GM12878 (cell line): ENCODE measurements around the gene SLC26A1. TPM values are rescaled to one million over a fixed set of nuclear protein-coding genes. Genes with fewer than 3 reads are reported as not detected.

Experiments used
- ATAC-seq: fragments of 200-7000 bp; cut with Tn5 transposase; 3 replicates; pipeline ENCODE4 v1.9.1; 2020; ENCODE audit warnings: mild to moderate bottlenecking, moderate library complexity
- BruUV-seq: library from RNA; stranded (reverse); fragments of 400-500 nt; replicated peaks from 2 replicates; lab custom pipeline; 2021; lab: Mats Ljungman, UMichigan
- CTCF ChIA-PET: fragments of 300-600 bp; sonication (Branson Sonifier 250); formaldehyde crosslinking; extraction: SDS; loops from one replicate; lab custom pipeline; 2021; ENCODE audit warnings: inconsistent platforms; lab: Yijun Ruan, JAX
- POLR2A ChIA-PET: fragments of 350-600 bp; formaldehyde crosslinking; extraction: SDS; loops from one replicate; lab custom pipeline; 2021; ENCODE audit warnings: inconsistent platforms; lab: Charles Lee
- RAD21 ChIA-PET: fragments of 300-600 bp; sonication (Branson Sonifier 250); formaldehyde crosslinking; loops from one replicate; lab custom pipeline; 2023; ENCODE audit warnings: antibody characterized with exemption; ENCODE audit not compliant: unreplicated experiment; lab: Charles Lee
- SMC1A ChIA-PET: fragments of 300-600 bp; sonication (Branson Sonifier 250); formaldehyde crosslinking; loops from one replicate; lab custom pipeline; 2023; ENCODE audit not compliant: unreplicated experiment, uncharacterized antibody; lab: Charles Lee
- DNase-seq: peaks from one replicate; pipeline ENCODE4 v3.0.0-alpha.2; 2011; ENCODE audit warnings: low read depth, low spot score
- FAIRE-seq: peaks from 3 replicates; lab custom pipeline; 2011; peaks lifted over from hg19 to GRCh38; lab: Jason Lieb, UNC
- H2AFZ ChIP-seq: 2 replicates; pipeline ENCODE4 v1.6.0; 2011; ENCODE audit warnings: low read depth, low read length, control low read depth; ENCODE audit not compliant: control insufficient read depth
- H3K27ac ChIP-seq: 2 replicates; pipeline ENCODE4 v1.5.1; 2011; ENCODE audit warnings: control low read depth; ENCODE audit not compliant: control insufficient read depth, insufficient read depth
- H3K27me3 ChIP-seq, 2 experiments: replicated peaks in 1 of 2; 2 replicates each; pipeline versions ENCODE4 v1.6.0 to v1.6.1; 2011; ENCODE audit warnings: low read length in 1 of 2; ENCODE audit not compliant: control insufficient read depth in 2 of 2, insufficient read depth in 2 of 2
- H3K36me3 ChIP-seq, 2 experiments: 2 replicates each; pipeline ENCODE4 v1.5.1; 2011; ENCODE audit warnings: low read length in 1 of 2; ENCODE audit not compliant: control insufficient read depth in 2 of 2, insufficient read depth in 2 of 2
- H3K4me1 ChIP-seq: 2 replicates; pipeline ENCODE4 v1.6.1; 2011; ENCODE audit warnings: mild to moderate bottlenecking, low read length, moderate library complexity, mixed read lengths; ENCODE audit not compliant: control insufficient read depth, insufficient read depth
- H3K4me2 ChIP-seq: 2 replicates; pipeline ENCODE4 v1.6.0; 2011; ENCODE audit warnings: control low read depth; ENCODE audit not compliant: control insufficient read depth, insufficient read depth
- H3K4me3 ChIP-seq: fragments of 200-600 bp; sonication (generic); 2 replicates; pipeline ENCODE4 v1.5.1; 2016
- H3K79me2 ChIP-seq: 2 replicates; pipeline ENCODE4 v1.6.0; 2011; ENCODE audit warnings: low read length; ENCODE audit not compliant: control insufficient read depth, insufficient read depth
- H3K9ac ChIP-seq: 2 replicates; pipeline ENCODE4 v1.8.0; 2011; ENCODE audit warnings: low read length, control low read depth, mixed read lengths; ENCODE audit not compliant: control insufficient read depth, insufficient read depth
- H3K9me3 ChIP-seq: replicated peaks from 3 replicates; pipeline ENCODE4 v1.5.1; 2011; ENCODE audit warnings: mild to moderate bottlenecking, low read length; ENCODE audit not compliant: control insufficient read depth, insufficient read depth
- H4K20me1 ChIP-seq: 2 replicates; pipeline ENCODE4 v1.6.0; 2011; ENCODE audit not compliant: control insufficient read depth, insufficient read depth
- EED ChIP-seq: sonication (generic); IDR thresholded peaks from 2 replicates; pipeline ENCODE4 v1.6.1; 2016; ENCODE audit warnings: antibody characterized with exemption, low read depth
- ESRRA ChIP-seq: IDR thresholded peaks from 2 replicates; pipeline ENCODE4 v1.6.1; 2012; ENCODE audit warnings: mild to moderate bottlenecking, low read length, improper control_type of control experiment
- NRF1 ChIP-seq: conservative IDR thresholded peaks from 2 replicates; pipeline ENCODE4 v1.6.1; 2011; ENCODE audit warnings: mild to moderate bottlenecking, low read depth, low read length, improper control_type of control experiment
- PML ChIP-seq: IDR thresholded peaks from 2 replicates; pipeline ENCODE4 v1.6.1; 2012; ENCODE audit warnings: low read length, inconsistent platforms
- RUNX3 ChIP-seq: IDR thresholded peaks from 2 replicates; pipeline ENCODE4 v1.6.1; 2012; ENCODE audit warnings: low read length, inconsistent platforms
- SRF ChIP-seq, 2 experiments: IDR thresholded peaks; 2 replicates each; pipeline ENCODE4 v1.6.1; 2011; ENCODE audit warnings: low read depth in 2 of 2, low read length in 2 of 2, mild to moderate bottlenecking in 1 of 2, moderate library complexity in 1 of 2
- TAF1 ChIP-seq: IDR thresholded peaks from 2 replicates; pipeline ENCODE4 v1.6.1; 2011; ENCODE audit warnings: mild to moderate bottlenecking, low read depth, low read length, borderline replicate concordance
- TARDBP ChIP-seq: IDR thresholded peaks from 2 replicates; pipeline ENCODE4 v1.6.1; 2016; ENCODE audit warnings: borderline replicate concordance
- ZNF622 ChIP-seq: fragments of 450-650 bp; IDR thresholded peaks from 2 replicates; pipeline ENCODE4 v1.6.1; 2017; ENCODE audit warnings: mild to moderate bottlenecking, inconsistent platforms
- WGBS: methylation state at CpG from one replicate; pipeline ENCODE4 v1.1.6; 2016; ENCODE audit warnings: low lambda C conversion rate; ENCODE audit not compliant: insufficient replicate concordance, insufficient coverage; ENCODE audit errors: missing lambda C conversion rate; 5-methylcytosine and 5-hydroxymethylcytosine counted together
- in situ Hi-C: fragments of 300-500 bp; cut with MboI; formaldehyde crosslinking; loops from 9 replicates; pipeline ENCODE4 v1.14.3; 2018; ENCODE audit warnings: mixed read lengths
- intact Hi-C: fragments of 100-400 bp; cut with micrococcal nuclease; formaldehyde crosslinking; loops from one replicate; pipeline ENCODE4 v1.14.2; 2022; ENCODE audit not compliant: unreplicated experiment
- polyA plus RNA-seq, 11 experiments: library from polyadenylated mRNA; depleted of rRNA in 4 of 11; unstranded in 6 of 11; stranded (reverse) in 5 of 11; fragments of >200 nt; fragmentation: Nextera tagmentation in 4 of 11; fragmentation: Illumina TruSeq in 1 of 11; extraction: Ambion mirVana in 4 of 11; extraction: Trizol in 1 of 11; gene quantifications; 1 replicate in 1 of 11; 2 replicates in 10 of 11; pipeline versions ENCODE4 v1.2.1 to v1.2.3, GENCODE V29; 2011 to 2016; ENCODE audit warnings: inconsistent platforms in 2 of 11, missing spikeins in 2 of 11, low read depth in 1 of 11
- total RNA-seq, 4 experiments: library from RNA; depleted of rRNA in 3 of 4; stranded (reverse); fragments of >200 nt in 3 of 4; fragmentation: Illumina TruSeq in 1 of 4; extraction: Trizol in 1 of 4; gene quantifications; 2 replicates each; pipeline versions ENCODE4 v1.2.1 to v1.2.3, GENCODE V29; 2013 to 2021
- TF ChIP-seq, protein P1 (sequence below): IDR thresholded peaks from 2 replicates; pipeline ENCODE4 v1.6.1; 2012; ENCODE audit warnings: low read depth, low read length, improper control_type of control experiment
- TF ChIP-seq, protein P2 (sequence below): IDR thresholded peaks from 2 replicates; pipeline ENCODE4 v1.6.1; 2012; ENCODE audit warnings: improper control_type of control experiment, low read depth, low read length; ENCODE audit not compliant: insufficient replicate concordance
- TF ChIP-seq, protein P3 (sequence below): IDR thresholded peaks from 2 replicates; pipeline ENCODE4 v1.6.1; 2011; ENCODE audit warnings: low read depth, mild to moderate bottlenecking, low read length, moderate library complexity, borderline replicate concordance; ENCODE audit errors: extremely low read depth
- TF ChIP-seq, protein P4 (sequence below): fragments of 450-650 bp; IDR thresholded peaks from 2 replicates; pipeline ENCODE4 v1.6.1; 2017; ENCODE audit warnings: mild to moderate bottlenecking, low read depth, inconsistent platforms; ENCODE audit not compliant: poor library complexity, severe bottlenecking

The SLC26A1 gene
- total and polyA plus RNA-seq, 10 of the 15 experiments (the other 5 are each of a cell fraction or from before 2014, with no cell fraction given): 0.05 to 0.96 (median 0.28) TPM; not detected in 5

DNA sequence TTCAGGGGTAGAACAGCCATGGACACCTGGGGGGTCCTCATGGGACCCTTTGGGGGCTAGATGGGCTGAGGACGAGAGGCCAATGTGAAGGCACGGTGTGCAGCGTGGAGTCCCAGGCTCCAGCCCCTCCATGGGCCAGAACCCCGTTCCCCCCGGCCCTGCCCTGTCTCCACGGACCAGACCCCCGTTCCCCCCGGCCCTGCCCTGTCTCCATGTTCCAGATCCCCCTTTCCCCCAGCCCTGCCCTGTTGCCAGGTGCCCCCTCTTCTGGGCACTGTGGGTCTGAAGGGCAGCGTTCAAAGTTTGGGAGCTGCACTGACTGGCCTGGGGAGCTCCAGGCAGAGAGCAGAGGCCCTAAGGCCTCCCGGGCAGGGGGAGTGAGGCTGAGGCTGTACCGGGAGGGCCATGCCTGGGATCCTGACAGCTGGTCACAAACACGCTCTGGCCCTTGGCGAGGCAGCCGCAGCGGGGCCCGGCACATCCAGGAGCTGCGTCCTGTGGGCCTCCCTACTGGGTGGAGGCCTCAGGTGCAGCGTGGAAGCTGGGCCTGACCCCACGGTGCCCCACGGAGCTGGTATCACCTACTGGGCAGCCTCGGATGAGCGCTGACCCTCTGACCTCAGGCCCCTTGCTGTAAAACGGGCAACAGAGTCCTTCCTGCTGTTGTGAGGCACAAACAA is 28.7 kb downstream of the SLC26A1 start:
- H3K9ac ChIP-seq: no peak overlapping the region
- FAIRE-seq (no peak), ATAC-seq (no peak), DNase-seq (no peak)
- H3K27ac ChIP-seq: no peak overlapping the region
- no peak for TF ChIP-seq NRF1
- TF ChIP-seq, protein P1, sequence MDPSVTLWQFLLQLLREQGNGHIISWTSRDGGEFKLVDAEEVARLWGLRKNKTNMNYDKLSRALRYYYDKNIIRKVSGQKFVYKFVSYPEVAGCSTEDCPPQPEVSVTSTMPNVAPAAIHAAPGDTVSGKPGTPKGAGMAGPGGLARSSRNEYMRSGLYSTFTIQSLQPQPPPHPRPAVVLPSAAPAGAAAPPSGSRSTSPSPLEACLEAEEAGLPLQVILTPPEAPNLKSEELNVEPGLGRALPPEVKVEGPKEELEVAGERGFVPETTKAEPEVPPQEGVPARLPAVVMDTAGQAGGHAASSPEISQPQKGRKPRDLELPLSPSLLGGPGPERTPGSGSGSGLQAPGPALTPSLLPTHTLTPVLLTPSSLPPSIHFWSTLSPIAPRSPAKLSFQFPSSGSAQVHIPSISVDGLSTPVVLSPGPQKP: no peak
- no peak for TF ChIP-seq TAF1
- no peak for TF ChIP-seq ZNF622
- no peak for TF ChIP-seq EED
- TF ChIP-seq, protein P2, sequence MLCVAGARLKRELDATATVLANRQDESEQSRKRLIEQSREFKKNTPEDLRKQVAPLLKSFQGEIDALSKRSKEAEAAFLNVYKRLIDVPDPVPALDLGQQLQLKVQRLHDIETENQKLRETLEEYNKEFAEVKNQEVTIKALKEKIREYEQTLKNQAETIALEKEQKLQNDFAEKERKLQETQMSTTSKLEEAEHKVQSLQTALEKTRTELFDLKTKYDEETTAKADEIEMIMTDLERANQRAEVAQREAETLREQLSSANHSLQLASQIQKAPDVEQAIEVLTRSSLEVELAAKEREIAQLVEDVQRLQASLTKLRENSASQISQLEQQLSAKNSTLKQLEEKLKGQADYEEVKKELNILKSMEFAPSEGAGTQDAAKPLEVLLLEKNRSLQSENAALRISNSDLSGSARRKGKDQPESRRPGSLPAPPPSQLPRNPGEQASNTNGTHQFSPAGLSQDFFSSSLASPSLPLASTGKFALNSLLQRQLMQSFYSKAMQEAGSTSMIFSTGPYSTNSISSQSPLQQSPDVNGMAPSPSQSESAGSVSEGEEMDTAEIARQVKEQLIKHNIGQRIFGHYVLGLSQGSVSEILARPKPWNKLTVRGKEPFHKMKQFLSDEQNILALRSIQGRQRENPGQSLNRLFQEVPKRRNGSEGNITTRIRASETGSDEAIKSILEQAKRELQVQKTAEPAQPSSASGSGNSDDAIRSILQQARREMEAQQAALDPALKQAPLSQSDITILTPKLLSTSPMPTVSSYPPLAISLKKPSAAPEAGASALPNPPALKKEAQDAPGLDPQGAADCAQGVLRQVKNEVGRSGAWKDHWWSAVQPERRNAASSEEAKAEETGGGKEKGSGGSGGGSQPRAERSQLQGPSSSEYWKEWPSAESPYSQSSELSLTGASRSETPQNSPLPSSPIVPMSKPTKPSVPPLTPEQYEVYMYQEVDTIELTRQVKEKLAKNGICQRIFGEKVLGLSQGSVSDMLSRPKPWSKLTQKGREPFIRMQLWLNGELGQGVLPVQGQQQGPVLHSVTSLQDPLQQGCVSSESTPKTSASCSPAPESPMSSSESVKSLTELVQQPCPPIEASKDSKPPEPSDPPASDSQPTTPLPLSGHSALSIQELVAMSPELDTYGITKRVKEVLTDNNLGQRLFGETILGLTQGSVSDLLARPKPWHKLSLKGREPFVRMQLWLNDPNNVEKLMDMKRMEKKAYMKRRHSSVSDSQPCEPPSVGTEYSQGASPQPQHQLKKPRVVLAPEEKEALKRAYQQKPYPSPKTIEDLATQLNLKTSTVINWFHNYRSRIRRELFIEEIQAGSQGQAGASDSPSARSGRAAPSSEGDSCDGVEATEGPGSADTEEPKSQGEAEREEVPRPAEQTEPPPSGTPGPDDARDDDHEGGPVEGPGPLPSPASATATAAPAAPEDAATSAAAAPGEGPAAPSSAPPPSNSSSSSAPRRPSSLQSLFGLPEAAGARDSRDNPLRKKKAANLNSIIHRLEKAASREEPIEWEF: no peak
- TF ChIP-seq PML: no peak
- TF ChIP-seq, protein P3, sequence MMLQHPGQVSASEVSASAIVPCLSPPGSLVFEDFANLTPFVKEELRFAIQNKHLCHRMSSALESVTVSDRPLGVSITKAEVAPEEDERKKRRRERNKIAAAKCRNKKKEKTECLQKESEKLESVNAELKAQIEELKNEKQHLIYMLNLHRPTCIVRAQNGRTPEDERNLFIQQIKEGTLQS: no peak
- TF ChIP-seq SRF (IDR thresholded peaks at IDR 0.05; ENCODE audit: low read depth in 2 of 2, low read length in 2 of 2): no peak
- no peak for TF ChIP-seq TARDBP
- no peak for TF ChIP-seq RUNX3
- TF ChIP-seq ESRRA: no peak
- TF ChIP-seq, protein P4, sequence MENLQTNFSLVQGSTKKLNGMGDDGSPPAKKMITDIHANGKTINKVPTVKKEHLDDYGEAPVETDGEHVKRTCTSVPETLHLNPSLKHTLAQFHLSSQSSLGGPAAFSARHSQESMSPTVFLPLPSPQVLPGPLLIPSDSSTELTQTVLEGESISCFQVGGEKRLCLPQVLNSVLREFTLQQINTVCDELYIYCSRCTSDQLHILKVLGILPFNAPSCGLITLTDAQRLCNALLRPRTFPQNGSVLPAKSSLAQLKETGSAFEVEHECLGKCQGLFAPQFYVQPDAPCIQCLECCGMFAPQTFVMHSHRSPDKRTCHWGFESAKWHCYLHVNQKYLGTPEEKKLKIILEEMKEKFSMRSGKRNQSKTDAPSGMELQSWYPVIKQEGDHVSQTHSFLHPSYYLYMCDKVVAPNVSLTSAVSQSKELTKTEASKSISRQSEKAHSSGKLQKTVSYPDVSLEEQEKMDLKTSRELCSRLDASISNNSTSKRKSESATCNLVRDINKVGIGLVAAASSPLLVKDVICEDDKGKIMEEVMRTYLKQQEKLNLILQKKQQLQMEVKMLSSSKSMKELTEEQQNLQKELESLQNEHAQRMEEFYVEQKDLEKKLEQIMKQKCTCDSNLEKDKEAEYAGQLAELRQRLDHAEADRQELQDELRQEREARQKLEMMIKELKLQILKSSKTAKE: no peak
- ChIA-PET POLR2A (no interaction called here), CTCF (no interaction called here), RAD21 (no interaction called here), SMC1A (interaction anchor here (0.6 kb wide), 1 partner anchor 238 kb away, joined by 3 read pairs; no protein-coding TSS in a partner anchor)
- in situ Hi-C loops: no loop called here
- no peak overlapping the region for H3K4me2 ChIP-seq
- no peaks in the 10 kb centered on the region for H3K4me1 ChIP-seq
- no peak overlapping the region for H3K4me3 ChIP-seq
- H3K36me3 ChIP-seq: no peaks in the 10 kb centered on the region
- intact Hi-C loops: no loop called here
- no peaks in the 10 kb centered on the region for H3K79me2 ChIP-seq
- BruUV-seq: no TSS peak
- H3K27me3 ChIP-seq: no peaks in the 10 kb centered on the region
- no peaks in the 10 kb centered on the region for H3K9me3 ChIP-seq
- H4K20me1 ChIP-seq: no peaks in the 10 kb centered on the region
- 69% methylated on average over 22 of the region's 23 CpGs for WGBS
- H2AFZ ChIP-seq: no peak overlapping the region
